Measurements from ENCODE around the gene CHEK2. TPM values are rescaled to one million over a fixed set of nuclear protein-coding genes. Genes with fewer than 3 reads are reported as not detected.

The CHEK2 gene
- total RNA-seq, 2 experiments from 2014 or later, result 50.8 to 57.6 TPM

DNA sequence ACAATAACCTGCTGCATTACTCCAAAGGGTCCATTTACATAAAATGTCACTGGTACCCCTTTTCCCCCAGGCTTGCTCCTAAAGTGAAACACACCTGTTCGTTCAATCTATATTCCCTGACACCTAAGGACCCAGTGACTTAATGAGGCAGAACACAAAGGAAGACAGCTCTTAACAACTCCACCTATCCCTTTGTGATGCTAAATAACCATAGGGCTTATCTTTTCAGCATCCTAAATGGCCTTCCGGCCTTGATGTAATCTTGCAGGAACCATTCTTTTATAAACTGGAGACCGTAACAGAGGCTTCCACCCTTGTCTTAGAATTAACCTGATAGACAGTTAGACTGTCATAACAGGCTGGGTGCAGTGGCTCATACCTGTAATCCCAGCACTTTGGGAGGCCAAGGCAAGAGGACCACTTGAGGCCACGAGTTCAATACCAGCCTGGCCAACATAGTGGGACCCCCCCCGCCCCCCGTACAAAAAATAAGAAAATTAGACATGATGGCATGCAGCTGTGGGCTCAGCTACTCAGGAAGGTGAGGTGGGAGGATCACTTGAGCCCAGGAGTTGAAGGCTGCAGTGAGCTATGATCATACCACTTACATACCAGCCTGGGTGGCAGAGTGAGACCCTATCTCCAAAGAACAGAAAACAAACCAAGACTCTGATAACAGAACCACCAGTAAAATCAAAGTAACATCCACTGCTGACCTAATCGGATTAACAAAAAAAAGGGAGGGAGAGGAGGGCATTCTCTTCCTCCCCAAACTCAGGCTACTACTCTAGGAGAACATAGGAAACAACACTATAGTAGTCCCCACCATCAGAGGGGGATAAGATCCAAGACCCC is 5.1 kb downstream of the CHEK2 start:
- ChIA-PET POLR2A (no interaction called here), CTCF (interaction anchor here (0.6 kb wide), 1 partner anchor 19 kb away, joined by 5 read pairs; no protein-coding TSS in a partner anchor)
- H3K27ac Mint-ChIP-seq, result no peak overlapping the region

GRCh38 chr22:28734393-28734792 is 7.2 kb downstream of the CHEK2 start:
- H3K36me3 Mint-ChIP-seq (ENCODE audit: low read depth), result peaks cover 32% of the 10 kb centered on the region
- POLR2A ChIA-PET, result no interaction called here
- H3K27ac Mint-ChIP-seq, result no peak overlapping the region

More for the DNA sequence above, 5.1 kb downstream of the CHEK2 start:
- Mint-ChIP-seq H3K27me3 (no peaks in the 10 kb centered on the region), H3K4me1 (peaks cover 35% of the 10 kb centered on the region), H3K9me3 (no peaks in the 10 kb centered on the region), H3K36me3 (ENCODE audit: low read depth) (peaks cover 29% of the 10 kb centered on the region), H3K4me3 (no peak overlapping the region)
- no peak for DNase-seq

GRCh38 chr22:28730179-28730578 is 11.4 kb downstream of the CHEK2 start:
- H3K4me1 Mint-ChIP-seq, result peaks cover 2% of the 10 kb centered on the region
- no peak for DNase-seq
- ChIA-PET POLR2A (no interaction called here), CTCF (interaction anchor here (1.2 kb wide), 1 partner anchor 9 kb away, joined by 3 read pairs; no protein-coding TSS in a partner anchor)
- H3K27ac Mint-ChIP-seq, result no peak overlapping the region
- no peak overlapping the region for H3K4me3 Mint-ChIP-seq
- peaks cover 41% of the 10 kb centered on the region for H3K36me3 Mint-ChIP-seq (ENCODE audit: low read depth)
- no peaks in the 10 kb centered on the region for H3K27me3 Mint-ChIP-seq
- H3K9me3 Mint-ChIP-seq, result no peaks in the 10 kb centered on the region

More at GRCh38 chr22:28734393-28734792, 7.2 kb downstream of the CHEK2 start:
- CTCF ChIA-PET, result interaction anchor here (0.6 to 0.9 kb wide), 4 partner anchors 9 to 148 kb away, joined by 3 to 5 read pairs (median 4); no protein-coding TSS in a partner anchor
- H3K27me3 Mint-ChIP-seq, result no peaks in the 10 kb centered on the region
- H3K4me1 Mint-ChIP-seq, result peaks cover 17% of the 10 kb centered on the region
- DNase-seq, result no peak
- H3K9me3 Mint-ChIP-seq, result no peaks in the 10 kb centered on the region
- H3K4me3 Mint-ChIP-seq, result no peak overlapping the region

GRCh38 chr22:28728621-28729313 is 12.9 kb downstream of the CHEK2 start:
- H3K9me3 Mint-ChIP-seq, result no peaks in the 10 kb centered on the region
- CTCF ChIA-PET, result no interaction called here

GRCh38 chr22:28728002-28728401 is 13.6 kb downstream of the CHEK2 start:
- CTCF ChIA-PET, result no interaction called here
- H3K4me3 Mint-ChIP-seq, result no peak overlapping the region

More at GRCh38 chr22:28728621-28729313, 12.9 kb downstream of the CHEK2 start:
- H3K27me3 Mint-ChIP-seq, result no peaks in the 10 kb centered on the region
- H3K36me3 Mint-ChIP-seq (ENCODE audit: low read depth), result peaks cover 39% of the 10 kb centered on the region
- DNase-seq, result no peak
- H3K27ac Mint-ChIP-seq, result no peak overlapping the region
- H3K4me3 Mint-ChIP-seq, result no peak overlapping the region
- peaks cover 2% of the 10 kb centered on the region for H3K4me1 Mint-ChIP-seq
- POLR2A ChIA-PET, result no interaction called here

DNA sequence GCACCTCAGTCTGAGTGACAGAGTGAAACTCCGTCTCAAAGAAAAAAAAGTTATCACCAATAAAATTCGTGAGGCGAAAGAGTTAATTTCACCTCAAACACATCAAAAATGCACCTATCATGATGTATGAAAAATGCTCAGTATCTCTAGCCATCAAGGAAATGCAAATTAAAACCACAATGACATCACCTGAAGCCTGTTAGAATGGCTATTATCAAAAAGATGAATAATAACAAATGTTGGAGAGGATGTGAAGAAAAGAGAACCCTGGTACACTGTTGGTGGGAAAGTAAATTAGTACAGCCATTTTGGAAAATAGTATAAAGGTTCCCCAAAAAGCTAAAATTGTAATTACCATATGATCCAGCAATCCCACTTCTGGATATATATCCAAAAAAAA is 23.6 kb downstream of the CHEK2 start:
- DNase-seq, result no peak
- Mint-ChIP-seq H3K4me1 (peaks cover 18% of the 10 kb centered on the region), H3K27me3 (no peaks in the 10 kb centered on the region), H3K9me3 (peaks cover 5% of the 10 kb centered on the region), H3K4me3 (no peak overlapping the region), H3K27ac (peak overlapping the region; percentile 9), H3K36me3 (ENCODE audit: low read depth) (peaks cover 38% of the 10 kb centered on the region)
- CTCF ChIA-PET, result interaction anchor here (0.6 to 0.7 kb wide), 2 partner anchors 19 to 321 kb away, joined by 3 to 5 read pairs; no protein-coding TSS in a partner anchor
- POLR2A ChIA-PET, result no interaction called here

More at GRCh38 chr22:28728002-28728401, 13.6 kb downstream of the CHEK2 start:
- H3K27me3 Mint-ChIP-seq, result no peaks in the 10 kb centered on the region
- peaks cover 2% of the 10 kb centered on the region for H3K4me1 Mint-ChIP-seq
- H3K9me3 Mint-ChIP-seq, result no peaks in the 10 kb centered on the region
- peaks cover 37% of the 10 kb centered on the region for H3K36me3 Mint-ChIP-seq (ENCODE audit: low read depth)
- H3K27ac Mint-ChIP-seq, result no peak overlapping the region
- no peak for DNase-seq
- POLR2A ChIA-PET, result no interaction called here

- peaks cover 24% of the 10 kb centered on the region for H3K4me1 Mint-ChIP-seq
- H3K27me3 Mint-ChIP-seq, result no peaks in the 10 kb centered on the region
- H3K36me3 Mint-ChIP-seq (ENCODE audit: low read depth), result peaks cover 46% of the 10 kb centered on the region
- no peak overlapping the region for H3K27ac Mint-ChIP-seq
- DNase-seq, result no peak
- H3K4me3 Mint-ChIP-seq, result no peak overlapping the region
- H3K9me3 Mint-ChIP-seq, result peaks cover 5% of the 10 kb centered on the region
- POLR2A ChIA-PET, result no interaction called here
- CTCF ChIA-PET, result no interaction called here
These were observed 24.9 kb downstream of the CHEK2 start for GRCh38 chr22:28716686-28717085.

DNA sequence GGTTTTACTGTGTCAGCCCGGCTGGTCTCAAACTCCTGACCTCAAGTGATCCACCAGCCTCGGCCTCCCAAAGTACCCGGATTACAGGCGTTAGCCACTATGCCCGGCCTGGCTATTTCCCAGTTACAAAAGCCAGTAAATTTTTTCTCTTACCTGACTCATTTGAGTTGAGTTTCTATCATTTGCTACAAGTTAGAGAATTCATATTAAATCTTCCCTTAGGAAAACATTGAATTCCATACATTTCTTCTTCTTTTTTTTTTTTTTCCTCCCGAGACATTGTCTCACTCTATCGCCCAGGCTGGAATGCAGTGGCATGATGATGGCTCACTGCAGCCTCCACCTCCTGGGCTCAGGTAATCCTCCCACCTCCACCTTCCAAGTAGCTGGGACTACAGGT is 26.0 kb downstream of the CHEK2 start:
- POLR2A ChIA-PET, result no interaction called here
- Mint-ChIP-seq H3K27me3 (no peaks in the 10 kb centered on the region), H3K4me1 (peaks cover 24% of the 10 kb centered on the region), H3K4me3 (no peak overlapping the region), H3K36me3 (ENCODE audit: low read depth) (peaks cover 53% of the 10 kb centered on the region), H3K27ac (no peak overlapping the region), H3K9me3 (peaks cover 5% of the 10 kb centered on the region)
- DNase-seq, result no peak
- CTCF ChIA-PET, result interaction anchor here (0.6 kb wide), 2 partner anchors 29 to 452 kb away, joined by 3 read pairs; no protein-coding TSS in a partner anchor

GRCh38 chr22:28714043-28714628 is 27.5 kb downstream of the CHEK2 start:
- Mint-ChIP-seq H3K9me3 (peaks cover 5% of the 10 kb centered on the region), H3K4me3 (no peak overlapping the region), H3K27ac (no peak overlapping the region), H3K27me3 (no peaks in the 10 kb centered on the region), H3K4me1 (peaks cover 24% of the 10 kb centered on the region), H3K36me3 (ENCODE audit: low read depth) (peaks cover 50% of the 10 kb centered on the region)
- DNase-seq, result no peak
- CTCF ChIA-PET, result interaction anchor here (0.6 kb wide), 1 partner anchor 126 kb away, joined by 5 read pairs; no protein-coding TSS in a partner anchor
- POLR2A ChIA-PET, result no interaction called here

GRCh38 chr22:28711820-28712777 is 29.5 kb downstream of the CHEK2 start:
- H3K4me3 Mint-ChIP-seq, result no peak overlapping the region
- no peaks in the 10 kb centered on the region for H3K27me3 Mint-ChIP-seq
- POLR2A ChIA-PET, result no interaction called here
- H3K9me3 Mint-ChIP-seq, result no peaks in the 10 kb centered on the region
- no peak for DNase-seq
- H3K27ac Mint-ChIP-seq, result no peak overlapping the region
- H3K4me1 Mint-ChIP-seq, result peaks cover 18% of the 10 kb centered on the region
- CTCF ChIA-PET, result no interaction called here
- peaks cover 49% of the 10 kb centered on the region for H3K36me3 Mint-ChIP-seq (ENCODE audit: low read depth)

DNA sequence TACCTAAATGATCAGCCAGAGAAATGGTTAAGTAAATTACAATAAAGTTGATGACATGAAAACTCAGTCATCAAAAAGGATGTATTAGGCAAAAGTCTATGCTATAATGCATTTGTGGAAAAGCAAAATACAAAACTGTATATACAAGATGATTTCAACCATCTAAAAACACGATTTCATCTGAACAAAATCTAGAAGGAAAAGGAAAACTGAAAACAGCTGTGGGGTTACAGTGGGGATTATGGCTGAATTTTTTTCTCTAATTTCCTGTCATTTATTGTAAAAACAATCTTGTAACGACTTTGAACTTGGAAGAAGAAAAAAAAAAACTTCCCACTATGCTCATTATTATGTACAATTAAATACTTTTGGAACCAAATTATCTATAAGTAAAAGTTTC is 30.3 kb downstream of the CHEK2 start:
- H3K4me1 Mint-ChIP-seq, result peaks cover 18% of the 10 kb centered on the region
- H3K36me3 Mint-ChIP-seq (ENCODE audit: low read depth), result peaks cover 49% of the 10 kb centered on the region
- no peak for DNase-seq
- H3K27ac Mint-ChIP-seq, result no peak overlapping the region
- ChIA-PET CTCF (no interaction called here), POLR2A (no interaction called here)
- H3K27me3 Mint-ChIP-seq, result no peaks in the 10 kb centered on the region
- H3K4me3 Mint-ChIP-seq, result no peak overlapping the region
- H3K9me3 Mint-ChIP-seq, result no peaks in the 10 kb centered on the region

DNA sequence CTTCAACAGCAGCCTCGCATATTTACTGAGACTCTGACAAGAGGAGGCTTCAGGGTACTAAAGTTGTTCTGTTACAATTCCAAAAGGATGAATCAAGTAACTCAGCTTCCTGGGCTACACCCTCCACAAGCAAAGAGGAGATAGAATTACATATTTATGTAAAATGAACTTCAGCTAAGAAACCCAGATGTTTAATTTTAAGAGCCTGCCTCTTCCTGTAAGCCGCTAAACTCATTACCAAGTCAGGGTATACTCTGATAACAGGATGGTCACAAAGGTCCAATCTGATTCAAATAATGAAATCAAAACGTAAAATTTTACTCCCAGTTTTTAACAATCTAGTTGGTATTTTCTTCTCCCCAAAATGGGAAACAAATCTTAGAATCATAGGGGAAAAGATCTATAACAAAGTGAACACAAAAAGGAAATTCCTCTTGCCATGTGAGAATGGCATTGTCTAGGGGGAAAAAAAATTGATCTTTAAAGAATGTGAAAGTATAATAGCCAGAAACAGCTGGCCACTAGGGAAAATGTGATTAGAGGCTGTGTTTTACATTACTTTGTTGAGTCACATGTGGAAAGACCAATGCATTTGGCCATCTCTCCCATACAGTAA is 30.9 kb downstream of the CHEK2 start:
- Mint-ChIP-seq H3K27me3 (no peaks in the 10 kb centered on the region), H3K4me1 (peaks cover 18% of the 10 kb centered on the region), H3K27ac (no peak overlapping the region), H3K4me3 (no peak overlapping the region), H3K9me3 (no peaks in the 10 kb centered on the region), H3K36me3 (ENCODE audit: low read depth) (peaks cover 50% of the 10 kb centered on the region)
- POLR2A ChIA-PET, result no interaction called here
- CTCF ChIA-PET, result no interaction called here
- no peak for DNase-seq
